CD4-positive, alpha-beta T cell treated with Interleukin-15 for 4 hours (primary cell): ENCODE results near the gene METTL22.

Experiments used
- DNase-seq: peaks from one replicate; pipeline ENCODE4 v3.0.0-alpha.2; 2020; ENCODE audit warnings: low spot score

The METTL22 gene

DNA sequence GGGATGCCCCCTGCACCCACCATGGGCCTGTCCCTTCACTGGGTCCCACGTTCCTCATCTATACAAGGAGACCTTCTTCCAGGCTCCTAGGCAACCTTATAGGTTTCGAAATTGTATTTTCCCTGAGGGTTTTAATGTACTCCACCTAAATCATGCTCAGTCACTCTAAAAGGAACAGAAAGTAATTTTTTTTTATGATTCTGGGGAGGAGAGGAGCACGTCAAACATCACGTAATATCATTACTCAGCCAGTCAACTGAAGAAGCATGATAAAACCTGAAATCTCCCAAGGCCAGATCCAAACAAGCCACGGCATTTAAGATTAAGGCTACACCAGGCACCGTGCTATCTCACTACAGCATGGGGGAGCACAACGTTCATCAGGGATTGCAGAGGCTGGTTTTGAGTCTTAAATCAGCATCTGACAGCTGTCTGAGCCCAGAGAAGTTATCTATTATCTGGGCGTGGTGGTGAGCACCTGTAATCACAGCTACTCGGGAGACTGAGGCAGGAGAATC is 27.3 kb upstream of the METTL22 start:
- DNase-seq = no peak

DNA sequence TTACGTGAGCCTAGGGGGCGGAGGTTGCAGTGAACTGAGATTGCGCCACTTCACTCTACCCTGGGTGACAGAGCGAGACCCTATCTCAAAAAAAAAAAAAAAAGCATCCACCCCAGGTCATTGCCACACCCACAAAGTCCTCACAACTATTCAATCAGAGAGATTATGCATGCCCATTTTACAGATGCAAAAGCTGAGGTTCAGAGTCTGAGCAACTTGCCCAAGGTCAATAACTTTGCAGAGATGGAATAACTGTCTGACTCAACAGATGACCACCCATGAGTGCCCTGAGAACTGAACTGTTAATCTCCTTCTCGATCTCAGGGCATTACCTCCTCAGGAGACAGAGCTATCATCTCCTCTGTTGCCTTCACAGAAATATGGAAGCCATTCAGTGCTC is 25.7 kb upstream of the METTL22 start:
- DNase-seq = no peak

DNA sequence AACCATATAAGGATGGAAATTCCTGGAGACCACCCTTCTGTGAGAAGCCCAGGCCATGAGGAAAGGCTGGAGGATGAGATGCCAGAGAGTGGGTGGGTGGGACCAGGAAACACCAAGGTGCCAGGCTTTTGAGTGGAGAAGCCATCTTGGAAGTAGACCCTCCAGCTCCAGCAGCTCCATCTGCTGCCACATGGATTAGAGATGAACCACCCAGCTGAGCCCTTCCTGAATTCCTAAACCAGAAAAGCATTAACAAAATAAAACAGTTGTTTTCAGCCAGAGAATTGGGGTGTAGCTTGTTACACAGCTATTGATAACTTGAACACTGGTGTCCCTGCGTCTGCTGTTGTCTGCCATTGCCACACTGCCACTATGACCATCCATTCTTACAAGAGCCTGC is 24.9 kb upstream of the METTL22 start:
- no peak for DNase-seq

GRCh38 chr16:8600144-8600775 is 21.2 kb upstream of the METTL22 start:
- DNase-seq = no peak

GRCh38 chr16:8605554-8605953 is 15.9 kb upstream of the METTL22 start:
- no peak for DNase-seq

DNA sequence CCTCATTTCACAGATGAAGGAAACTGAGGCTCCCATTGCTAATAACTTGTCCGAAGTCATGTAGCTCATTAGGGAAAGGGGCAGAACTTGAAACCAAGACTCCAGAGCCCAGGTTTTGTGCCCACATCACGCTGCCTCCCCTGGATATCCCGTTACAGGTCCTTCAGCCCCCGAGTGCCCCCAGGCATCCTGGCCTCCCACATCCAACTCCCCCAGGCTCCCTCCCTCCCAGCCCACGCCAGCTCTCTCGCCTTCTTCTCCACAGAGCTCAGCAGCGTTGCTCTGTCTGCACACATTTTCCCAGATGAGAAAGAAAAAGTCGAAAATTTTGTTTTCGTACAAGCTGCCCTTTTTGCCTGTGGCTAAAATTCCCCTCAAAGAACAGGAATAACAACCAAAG is 14.3 kb upstream of the METTL22 start:
- DNase-seq = no peak

DNA sequence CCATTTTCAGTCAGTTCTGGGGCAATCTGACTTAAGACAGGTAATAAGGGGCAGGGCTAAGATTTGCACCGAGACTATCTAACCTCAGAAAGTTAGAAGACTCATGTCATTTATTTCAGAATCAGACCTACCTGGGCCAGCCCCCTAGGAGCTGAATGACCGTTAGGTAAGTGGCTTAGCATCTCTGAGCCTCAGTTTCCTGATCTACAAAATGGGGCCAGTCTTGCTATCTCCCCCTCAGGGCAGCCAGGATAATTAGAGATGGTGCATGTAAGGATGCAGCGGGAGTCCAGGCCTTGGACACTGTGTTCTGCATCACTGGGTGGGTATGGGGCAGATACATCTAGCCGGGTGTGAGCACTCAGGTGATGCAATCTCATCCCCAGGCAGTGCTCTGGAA is 10.4 kb upstream of the METTL22 start:
- DNase-seq = no peak

DNA sequence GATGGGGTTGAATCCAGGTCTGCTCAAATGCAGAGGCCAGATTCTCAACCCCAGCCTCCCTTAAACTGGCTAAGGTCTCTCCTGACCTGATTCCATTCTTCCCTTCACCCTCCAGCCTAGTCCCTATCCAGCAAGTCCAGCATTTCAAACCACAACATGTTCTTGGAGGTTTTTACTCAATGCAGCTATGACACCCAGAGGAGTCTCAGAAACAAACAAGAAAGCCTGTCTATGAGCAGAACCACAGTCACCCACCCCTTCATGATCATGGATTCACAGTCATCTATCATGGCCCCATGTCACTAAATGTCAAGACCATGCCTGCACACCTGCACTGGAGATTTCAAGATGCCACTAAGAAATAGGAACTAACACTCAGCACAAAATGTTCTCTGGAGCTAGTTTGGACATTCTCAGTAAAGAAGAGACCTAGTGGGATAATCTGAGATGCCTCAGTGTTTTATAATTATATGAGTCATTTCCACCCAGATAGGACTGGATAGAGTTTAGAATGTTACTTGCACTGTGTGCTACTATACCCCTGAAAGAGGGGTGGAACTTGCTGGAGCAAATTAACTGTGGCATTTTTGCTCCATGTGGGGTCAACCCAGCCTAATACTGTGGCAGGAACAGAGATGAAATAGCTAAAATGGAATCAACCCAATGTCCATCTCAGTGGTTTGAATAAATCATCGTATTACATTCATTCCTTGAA is 9.5 kb upstream of the METTL22 start:
- no peak for DNase-seq

GRCh38 chr16:8614435-8615029 is 7.0 kb upstream of the METTL22 start:
- no peak for DNase-seq

DNA sequence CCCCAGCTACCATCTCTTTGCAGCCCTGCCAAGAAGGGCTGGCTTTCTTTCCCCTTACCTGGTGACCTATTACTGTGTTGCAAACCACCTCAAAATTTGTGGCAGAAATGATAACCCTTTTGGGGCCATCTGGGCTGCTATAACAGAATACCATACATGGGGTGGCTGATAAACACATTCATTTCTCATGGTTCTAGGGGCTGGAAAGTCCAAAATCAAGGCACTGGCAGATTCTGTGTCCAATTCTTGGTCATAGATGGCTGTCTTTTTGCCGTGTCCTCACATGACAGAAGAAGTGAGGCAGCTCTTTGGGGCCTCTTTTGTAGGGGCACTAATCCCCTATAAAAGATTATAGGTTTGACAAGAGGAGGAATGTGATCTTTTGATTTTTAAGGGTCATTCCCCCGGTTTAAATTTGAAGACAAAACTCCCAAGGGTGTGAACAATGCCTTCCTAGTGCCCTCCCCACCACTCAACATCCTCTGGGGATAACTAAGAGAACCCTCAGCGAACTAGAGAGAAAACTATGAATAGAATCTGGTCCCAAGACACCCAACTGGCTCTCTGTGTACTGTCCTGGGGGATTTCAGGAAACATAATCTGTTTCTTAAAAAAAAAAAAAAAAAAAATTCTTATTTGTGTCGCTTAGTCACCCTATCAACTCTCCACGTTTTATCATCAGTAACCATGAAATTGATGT is 1.7 kb upstream of the METTL22 start:
- DNase-seq = no peak

- DNase-seq = no peak
These were observed 963 bp upstream of the METTL22 start for GRCh38 chr16:8620535-8620934.

DNA sequence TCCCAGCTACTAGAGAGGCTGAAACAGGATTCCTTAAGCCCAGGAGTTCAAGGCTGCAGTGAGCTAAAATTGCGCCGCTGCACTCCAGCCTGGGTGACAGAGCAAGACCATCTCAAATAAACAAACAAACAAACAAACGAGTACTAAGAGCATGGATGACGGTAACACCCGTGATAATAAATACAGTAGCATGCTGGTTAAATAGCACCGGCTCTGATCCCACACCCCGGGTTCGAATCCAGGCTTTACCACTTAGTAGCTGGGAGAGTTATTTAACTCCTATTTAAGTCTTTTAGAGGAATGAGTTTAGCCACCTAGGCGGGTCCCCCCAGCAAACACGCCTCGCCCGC is 301 bp upstream of the METTL22 start:
- no peak for DNase-seq

GRCh38 chr16:8622315-8622656 is 788 bp downstream of the METTL22 start:
- no peak for DNase-seq

DNA sequence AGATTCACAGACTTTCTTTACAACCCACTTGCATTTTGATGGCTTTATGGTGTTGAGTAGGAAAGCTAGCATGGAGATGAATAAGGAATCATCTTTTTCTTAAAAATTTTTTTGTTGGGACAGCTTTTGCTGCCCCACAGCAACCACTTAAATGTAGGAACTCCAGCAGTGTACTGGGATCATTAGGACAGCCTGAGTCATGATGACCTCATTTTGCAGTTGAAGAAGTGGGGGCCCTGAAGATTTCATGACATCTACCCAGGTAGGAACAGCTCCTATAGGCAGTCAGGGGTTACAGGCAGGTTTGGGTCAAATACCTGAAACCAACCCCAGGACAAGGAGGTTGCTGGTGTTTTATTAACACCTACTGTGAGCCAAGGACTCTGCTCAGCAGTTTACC is 2.1 kb downstream of the METTL22 start:
- no peak for DNase-seq

- no peak for DNase-seq
These were observed 4.1 kb downstream of the METTL22 start for GRCh38 chr16:8625491-8626087.

DNA sequence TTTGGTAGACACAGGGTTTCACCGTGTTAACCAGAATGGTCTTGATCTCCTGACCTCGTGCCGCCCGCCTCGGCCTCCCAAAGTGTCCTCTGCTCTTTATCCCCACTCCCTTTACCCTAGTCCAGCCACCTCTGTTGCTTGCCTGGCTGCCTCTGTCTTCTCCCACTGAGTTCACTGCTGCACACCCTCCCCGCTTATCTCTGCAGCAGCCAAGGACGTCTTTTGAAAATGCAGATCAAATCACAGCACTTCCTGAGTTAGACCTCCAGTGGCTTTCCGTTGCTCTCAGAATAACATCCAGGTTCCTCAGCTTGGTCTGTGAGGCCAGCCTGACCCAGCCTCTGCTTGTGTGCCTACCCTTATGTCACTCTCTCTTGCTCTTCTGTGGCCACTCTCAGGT is 5.4 kb downstream of the METTL22 start:
- DNase-seq = no peak

DNA sequence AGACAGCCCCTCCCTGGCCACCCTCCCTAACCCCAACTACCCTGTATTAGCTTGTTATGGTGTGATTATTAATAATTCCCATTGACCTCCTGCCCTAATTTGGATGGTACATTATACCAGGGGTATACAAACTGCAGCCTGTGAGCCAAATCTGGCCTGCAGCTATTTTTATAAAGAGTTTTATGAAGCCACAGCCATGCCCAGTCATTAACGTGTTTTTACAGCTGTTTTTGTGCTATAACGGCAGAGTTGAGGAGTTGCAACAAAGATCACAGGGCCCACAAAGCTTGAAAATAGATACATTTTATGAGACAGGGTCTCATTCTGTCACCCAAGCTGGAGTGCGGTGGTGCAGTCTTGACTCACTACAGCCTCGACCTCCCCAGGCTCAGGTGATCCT is 6.0 kb downstream of the METTL22 start:
- DNase-seq = no peak

GRCh38 chr16:8628981-8629725 is 7.7 kb downstream of the METTL22 start:
- DNase-seq = no peak

DNA sequence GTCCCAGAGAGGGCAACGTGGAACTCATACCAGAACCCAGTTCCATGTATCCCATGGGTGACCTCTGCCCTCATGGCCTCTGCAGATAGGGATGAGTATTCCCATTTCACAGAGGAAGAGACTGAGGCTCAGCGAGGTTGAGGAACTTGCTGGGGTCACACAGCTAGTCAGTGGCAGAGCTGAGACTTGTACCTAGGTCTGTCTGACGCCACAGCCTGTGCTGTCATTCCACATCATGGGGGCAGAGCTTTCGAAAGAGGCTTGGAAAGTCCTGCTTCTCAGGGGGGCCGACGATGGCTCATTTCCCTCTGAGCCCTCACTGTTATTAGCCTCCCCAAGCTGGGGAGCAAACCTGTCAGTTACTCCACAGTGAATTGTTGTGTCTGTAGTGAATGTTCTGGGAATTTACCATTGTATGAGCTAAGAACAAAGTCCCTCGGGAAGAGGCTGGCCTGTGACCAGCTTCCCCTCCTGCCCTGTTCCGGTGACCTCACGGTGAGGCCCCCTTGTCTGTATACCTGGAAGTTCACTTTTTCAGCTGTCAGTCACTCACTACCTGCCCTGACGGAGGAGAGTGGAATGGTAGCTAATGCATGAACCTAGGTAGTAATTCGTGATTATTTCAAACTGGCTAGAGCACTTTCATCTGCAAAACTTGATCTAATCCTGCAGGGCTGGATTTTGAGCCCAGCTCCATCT is 8.9 kb downstream of the METTL22 start:
- DNase-seq = no peak

DNA sequence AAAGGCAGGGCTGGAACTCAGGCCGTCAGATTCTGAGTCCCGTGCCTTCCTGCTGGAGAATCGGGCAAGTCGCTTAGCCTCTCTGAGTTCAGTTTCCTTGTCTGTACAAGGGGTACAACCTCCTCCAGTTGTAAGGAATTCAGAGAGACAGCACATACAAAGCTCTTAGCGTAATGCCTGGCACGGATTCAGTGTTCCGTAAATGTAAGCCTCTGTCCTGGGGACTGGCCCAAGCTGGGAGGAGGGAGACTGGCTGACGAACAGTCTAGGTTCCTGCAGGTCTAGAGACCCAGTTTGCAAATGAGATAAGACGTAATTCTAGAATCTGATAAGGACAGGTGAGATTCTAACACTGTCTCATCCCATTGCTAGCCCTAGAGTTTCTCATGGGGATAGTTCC is 9.9 kb downstream of the METTL22 start:
- DNase-seq = no peak

DNA sequence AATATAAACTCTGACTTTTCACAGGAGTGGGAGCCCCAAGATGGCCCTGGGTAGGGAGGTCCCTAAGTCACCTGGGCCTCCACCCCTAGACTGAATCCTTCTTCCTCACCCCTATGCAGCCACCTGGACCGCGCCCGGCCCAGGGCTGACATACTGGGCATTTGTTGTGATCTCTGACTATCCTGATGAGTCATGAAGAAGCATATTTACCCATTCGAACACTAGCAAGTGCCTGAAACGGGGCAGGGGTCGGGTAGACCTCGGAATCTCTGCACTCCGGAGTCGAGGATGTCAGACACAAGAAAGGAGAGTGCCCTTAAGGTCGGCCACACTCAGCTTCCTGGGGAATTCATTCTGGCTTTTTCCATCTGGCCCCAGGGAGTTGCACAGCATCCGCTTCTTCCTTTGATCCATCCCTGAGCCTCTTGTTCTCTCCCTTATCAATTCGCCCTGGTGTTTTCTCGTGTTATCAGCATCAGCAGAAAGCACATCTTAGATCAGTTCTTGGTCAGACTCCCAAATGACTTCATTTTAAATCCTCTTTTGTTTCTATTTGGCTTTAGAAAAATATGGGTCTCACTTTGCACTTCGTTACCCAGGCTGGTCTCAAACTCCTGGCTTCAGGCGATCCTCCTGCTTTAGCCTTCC is 10.4 kb downstream of the METTL22 start:
- no peak for DNase-seq
